Measurements from ENCODE around the gene SLC24A2. TPM values are rescaled to one million over a fixed set of nuclear protein-coding genes. Genes with fewer than 3 reads are reported as not detected.

Gene SLC24A2
- total and polyA plus RNA-seq, 2 of the 8 experiments (the other 6 are each of a cell fraction or from before 2014, with no cell fraction given) = 2.8 to 6.5 TPM

DNA sequence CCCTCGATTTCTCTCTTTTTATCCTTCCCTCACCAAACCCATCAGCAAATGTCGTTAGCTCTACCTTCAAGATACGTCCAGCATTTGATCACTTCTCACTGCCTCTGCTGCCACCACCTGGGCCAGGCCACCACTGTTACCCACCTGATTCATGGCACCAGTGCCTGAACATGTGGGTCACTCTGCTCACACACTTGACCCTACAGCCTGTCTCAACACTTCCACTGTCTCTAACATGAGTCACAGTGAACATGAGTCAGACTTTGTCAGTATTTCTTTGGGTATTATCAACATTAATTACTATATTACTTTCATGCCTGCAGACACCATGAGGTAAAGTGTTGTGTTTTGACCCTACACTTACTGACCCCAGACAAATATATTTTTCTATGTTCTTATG, 19.6 kb downstream of the SLC24A2 start:
- DNase-seq (ENCODE audit: low read depth in 1 of 2, low spot score in 2 of 2) = no peak
- Histone ChIP-seq H2BK20ac (ENCODE audit: low read length) (no peak overlapping the region), H3K27me3 (replicated peaks in 1 of 4; ENCODE audit: control insufficient read depth in 3 of 4, extremely low read depth in 1 of 4, insufficient read depth in 3 of 4, low read length in 3 of 4) (no peaks in the 10 kb centered on the region), H3K23me2 (ENCODE audit: low read depth, low read length) (no peaks in the 10 kb centered on the region), H3K4me3 (ENCODE audit: extremely low read depth in 1 of 4, insufficient read depth in 2 of 4, low read depth in 3 of 4, low read length in 4 of 4) (no peak overlapping the region), H2BK15ac (ENCODE audit: low read length) (no peak overlapping the region), H3K23ac (ENCODE audit: insufficient read length) (no peak overlapping the region), H2BK12ac (ENCODE audit: low read depth, low read length) (no peak overlapping the region), H3K4me1 (replicated peaks in 1 of 4; ENCODE audit: control insufficient read depth in 3 of 4, insufficient read depth in 4 of 4, low read length in 3 of 4) (no peaks in the 10 kb centered on the region), H2AFZ (ENCODE audit: low read length) (no peak overlapping the region), H3K9ac (replicated peaks in 1 of 4; ENCODE audit: extremely low read depth in 1 of 4, low read depth in 3 of 4, low read length in 3 of 4) (no peak overlapping the region), H4K91ac (replicated peaks; ENCODE audit: insufficient read length, low read length) (no peak overlapping the region), H3K56ac (replicated peaks; ENCODE audit: insufficient read length, low read depth, low read length) (no peak overlapping the region), H3K18ac (ENCODE audit: extremely low read depth, low read length) (no peak overlapping the region), H4K8ac (ENCODE audit: extremely low read depth, insufficient read depth, low read length) (no peak overlapping the region), H4K20me1 (replicated peaks in 1 of 2; ENCODE audit: control insufficient read depth in 1 of 2, insufficient read depth in 2 of 2, low read length in 2 of 2) (no peaks in the 10 kb centered on the region), H3K9me3 (ENCODE audit: insufficient read depth in 2 of 2, low read depth in 1 of 2, low read length in 1 of 2) (peaks cover 4 to 20% of the 10 kb centered on the region in 2 experiments; a peak in 3 of 4 replicates), H3K4me2 (ENCODE audit: insufficient read depth in 1 of 2, low read depth in 2 of 2, low read length in 2 of 2) (no peak overlapping the region), H2AK5ac (ENCODE audit: low read depth, low read length) (no peak overlapping the region), H4K5ac (ENCODE audit: insufficient read length, low read depth, low read length) (no peak overlapping the region), H3K27ac (ENCODE audit: low read depth, low read length) (no peak overlapping the region), H3K4ac (replicated peaks; ENCODE audit: insufficient read length, low read depth, low read length) (no peak overlapping the region), H2BK5ac (ENCODE audit: low read depth, low read length) (no peak overlapping the region), H3K36me3 (ENCODE audit: control insufficient read depth in 2 of 4, insufficient read depth in 4 of 4, low read length in 3 of 4) (no peaks in the 10 kb centered on the region), H2BK120ac (replicated peaks; ENCODE audit: low read depth, low read length) (no peak overlapping the region), H3K79me1 (ENCODE audit: low read depth, low read length) (no peaks in the 10 kb centered on the region), H3K79me2 (ENCODE audit: control insufficient read depth in 1 of 2, insufficient read depth in 2 of 2, low read length in 2 of 2) (no peaks in the 10 kb centered on the region), H3K14ac (ENCODE audit: insufficient read length) (no peak overlapping the region)
- POLR2A ChIA-PET (ENCODE audit: partially characterized antibody) = no interaction called here
- TF ChIP-seq CBX8 (IDR thresholded peaks at IDR 0.05; ENCODE audit: borderline replicate concordance, low read depth, low read length) = no peak
- TF ChIP-seq RBBP5 (IDR thresholded peaks at IDR 0.05; ENCODE audit: borderline replicate concordance, low read depth, low read length) = no peak
- TF ChIP-seq RAD21 (IDR thresholded peaks at IDR 0.05 in 1 of 2, conservative IDR thresholded peaks at IDR 0.05 in 1 of 2; ENCODE audit: low read depth in 2 of 2, low read length in 2 of 2) = peak; percentile 13 to 31; a peak in 1 of 4 replicates
- TF ChIP-seq EZH2 (IDR thresholded peaks at IDR 0.05; ENCODE audit: low read depth, low read length, severe bottlenecking) = no peak
- no peak for TF ChIP-seq SP2 (IDR thresholded peaks at IDR 0.05; ENCODE audit: low read length)
- no peak for TF ChIP-seq NANOG (IDR thresholded peaks at IDR 0.05; ENCODE audit: insufficient read depth, low read depth, low read length, poor library complexity, severe bottlenecking)
- TF ChIP-seq GTF2F1 (IDR thresholded peaks at IDR 0.05; ENCODE audit: borderline replicate concordance, low read depth, low read length) = no peak
- TF ChIP-seq, protein P1, sequence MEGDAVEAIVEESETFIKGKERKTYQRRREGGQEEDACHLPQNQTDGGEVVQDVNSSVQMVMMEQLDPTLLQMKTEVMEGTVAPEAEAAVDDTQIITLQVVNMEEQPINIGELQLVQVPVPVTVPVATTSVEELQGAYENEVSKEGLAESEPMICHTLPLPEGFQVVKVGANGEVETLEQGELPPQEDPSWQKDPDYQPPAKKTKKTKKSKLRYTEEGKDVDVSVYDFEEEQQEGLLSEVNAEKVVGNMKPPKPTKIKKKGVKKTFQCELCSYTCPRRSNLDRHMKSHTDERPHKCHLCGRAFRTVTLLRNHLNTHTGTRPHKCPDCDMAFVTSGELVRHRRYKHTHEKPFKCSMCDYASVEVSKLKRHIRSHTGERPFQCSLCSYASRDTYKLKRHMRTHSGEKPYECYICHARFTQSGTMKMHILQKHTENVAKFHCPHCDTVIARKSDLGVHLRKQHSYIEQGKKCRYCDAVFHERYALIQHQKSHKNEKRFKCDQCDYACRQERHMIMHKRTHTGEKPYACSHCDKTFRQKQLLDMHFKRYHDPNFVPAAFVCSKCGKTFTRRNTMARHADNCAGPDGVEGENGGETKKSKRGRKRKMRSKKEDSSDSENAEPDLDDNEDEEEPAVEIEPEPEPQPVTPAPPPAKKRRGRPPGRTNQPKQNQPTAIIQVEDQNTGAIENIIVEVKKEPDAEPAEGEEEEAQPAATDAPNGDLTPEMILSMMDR (IDR thresholded peaks at IDR 0.05; ENCODE audit: control extremely low read depth in 1 of 3, insufficient read depth in 1 of 3, low read depth in 1 of 3, low read length in 3 of 3) = peak in 2 of 3 experiments; percentile 3 to 7; a peak in 2 of 4 replicates
- no peak for TF ChIP-seq TCF12 (IDR thresholded peaks at IDR 0.05; ENCODE audit: low read depth, low read length)
- TF ChIP-seq FOSL1 (IDR thresholded peaks at IDR 0.05; ENCODE audit: insufficient read depth, low read depth, low read length) = no peak
- WGBS, 2 experiments (ENCODE audit: extremely low coverage in 1 of 2, insufficient coverage in 1 of 2, insufficient read length in 1 of 2, insufficient replicate concordance in 2 of 2, low coverage in 1 of 2, low lambda C conversion rate in 2 of 2, missing lambda C conversion rate in 1 of 2) = 90% methylated on average over 3 of the region's 3 CpGs; no CpG with 5 or more reads in 1 of the 2 experiments
- no peak for FAIRE-seq
- CTCF ChIA-PET (ENCODE audit: partially characterized antibody) = interaction anchor here (1.4 kb wide), 1 partner anchor 304 kb away, joined by 3 read pairs; no protein-coding TSS in a partner anchor
